CD8-positive, alpha-beta memory T cell (primary cell): ENCODE data around the gene PAQR5. TPM values are rescaled to one million over a fixed set of nuclear protein-coding genes. Genes with fewer than 3 reads are reported as not detected.

Source experiments
- CTCF ChIA-PET: fragments of 350-600 bp; sonication (Branson Sonifier 250); formaldehyde crosslinking; loops from one replicate; lab custom pipeline; 2021; ENCODE audit warnings: antibody characterized with exemption; lab: Charles Lee
- POLR2A ChIA-PET: fragments of 350-600 bp; sonication (Branson Sonifier 250); formaldehyde crosslinking; loops from one replicate; lab custom pipeline; 2021; ENCODE audit warnings: antibody characterized with exemption; lab: Charles Lee
- DNase-seq, 5 donors: peaks; one replicate each; pipeline versions ENCODE4 v3.0.0 to v3.0.0-alpha.2; 2020 to 2022; ENCODE audit warnings: mixed read lengths in 1 of 5
- H3K27ac ChIP-seq: one replicate; pipeline ENCODE4 v1.7.0; 2013; ENCODE audit warnings: low read depth, mild to moderate bottlenecking, low read length, moderate library complexity
- H3K27me3 ChIP-seq: 2 replicates; pipeline ENCODE4 v1.7.0; 2013; ENCODE audit warnings: low read length, mild to moderate bottlenecking; ENCODE audit not compliant: insufficient read depth, poor library complexity, severe bottlenecking
- H3K36me3 ChIP-seq: 2 replicates; pipeline ENCODE4 v1.7.0; 2013; ENCODE audit warnings: mild to moderate bottlenecking, low read length, moderate library complexity; ENCODE audit not compliant: insufficient read depth
- H3K4me1 ChIP-seq: 2 replicates; pipeline ENCODE4 v1.7.0; 2013; ENCODE audit warnings: mild to moderate bottlenecking, low read length, moderate library complexity; ENCODE audit not compliant: insufficient read depth
- H3K4me3 ChIP-seq: 2 replicates; pipeline ENCODE4 v1.7.0; 2013; ENCODE audit warnings: mild to moderate bottlenecking, low read length
- H3K9me3 ChIP-seq: 2 replicates; pipeline ENCODE4 v1.7.0; 2013; ENCODE audit warnings: mild to moderate bottlenecking, low read length
- H3K27ac Mint-ChIP-seq, 8 donors: one replicate each; pipeline ENCODE4 v1.8.0; 2020 to 2021; ENCODE audit warnings: mixed read lengths in 8 of 8, mild to moderate bottlenecking in 6 of 8, inconsistent platforms in 3 of 8, moderate library complexity in 3 of 8
- H3K27me3 Mint-ChIP-seq, 2 donors: one replicate each; pipeline ENCODE4 v1.8.0; 2020 to 2021; ENCODE audit warnings: mixed read lengths in 2 of 2, mild to moderate bottlenecking in 1 of 2, moderate library complexity in 1 of 2
- H3K36me3 Mint-ChIP-seq, 3 donors: one replicate each; pipeline ENCODE4 v1.8.0; 2020 to 2021; ENCODE audit warnings: mixed read lengths in 3 of 3, inconsistent platforms in 1 of 3, mild to moderate bottlenecking in 1 of 3
- H3K4me1 Mint-ChIP-seq, 3 donors: one replicate each; pipeline ENCODE4 v1.8.0; 2020 to 2021; ENCODE audit warnings: mixed read lengths in 3 of 3, inconsistent platforms in 1 of 3, mild to moderate bottlenecking in 1 of 3
- H3K4me3 Mint-ChIP-seq, 7 donors: one replicate each; pipeline ENCODE4 v1.8.0; 2020 to 2021; ENCODE audit warnings: mixed read lengths in 7 of 7, mild to moderate bottlenecking in 6 of 7, moderate library complexity in 4 of 7, inconsistent platforms in 2 of 7
- H3K9me3 Mint-ChIP-seq, 5 donors: one replicate each; pipeline ENCODE4 v1.8.0; 2020 to 2022; ENCODE audit warnings: mixed read lengths in 5 of 5, mild to moderate bottlenecking in 3 of 5, moderate library complexity in 2 of 5, inconsistent platforms in 1 of 5
- polyA plus RNA-seq: library from polyadenylated mRNA; unstranded; fragments of 300-500 nt; fragmentation: Illumina TruSeq; gene quantifications from one replicate; pipeline ENCODE4 v1.2.3, GENCODE V29; 2021
- total RNA-seq, 2 experiments: library from RNA; stranded (reverse); gene quantifications; one replicate each; pipeline ENCODE4 v1.2.3, GENCODE V29; 2021

PAQR5 gene, protein sequence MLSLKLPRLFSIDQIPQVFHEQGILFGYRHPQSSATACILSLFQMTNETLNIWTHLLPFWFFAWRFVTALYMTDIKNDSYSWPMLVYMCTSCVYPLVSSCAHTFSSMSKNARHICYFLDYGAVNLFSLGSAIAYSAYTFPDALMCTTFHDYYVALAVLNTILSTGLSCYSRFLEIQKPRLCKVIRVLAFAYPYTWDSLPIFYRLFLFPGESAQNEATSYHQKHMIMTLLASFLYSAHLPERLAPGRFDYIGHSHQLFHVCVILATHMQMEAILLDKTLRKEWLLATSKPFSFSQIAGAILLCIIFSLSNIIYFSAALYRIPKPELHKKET
- total RNA-seq = not detected
- polyA plus RNA-seq = not detected

- CTCF ChIA-PET = no interaction called here
- peak within 1 kb of the TSS in 6 of 7 donors; percentile 32 to 77 (median 48) for H3K4me3 Mint-ChIP-seq
- POLR2A ChIA-PET = no interaction called here
- H3K27me3 Mint-ChIP-seq = peaks cover 48 to 53% of the 10 kb centered on the region in 2 donors
- peaks cover 3 to 4% (median 4%) of the 10 kb centered on the region in 3 donors for H3K4me1 Mint-ChIP-seq
- Histone ChIP-seq H3K4me1 (no peaks in the 10 kb centered on the region), H3K9me3 (no peaks in the 10 kb centered on the region), H3K4me3 (no peak within 1 kb of the TSS), H3K36me3 (no peaks in the 10 kb centered on the region), H3K27me3 (peaks cover 28% of the 10 kb centered on the region), H3K27ac (no peak within 1 kb of the TSS)
- DNase-seq = no peak
- H3K27ac Mint-ChIP-seq = no peak within 1 kb of the TSS
- peaks cover 0 to 2% (median 0%) of the 10 kb centered on the region in 5 donors for H3K9me3 Mint-ChIP-seq
- H3K36me3 Mint-ChIP-seq = no peaks in the 10 kb centered on the region
Observed at GRCh38 chr15:69298697-69299441, at the start of gene PAQR5. Gene PAQR5 (plus strand): TSS chr15:69298912. CDS start chr15:69360081, 61,169 bp downstream.

- no peak overlapping the region for H3K4me3 ChIP-seq
- H3K4me1 ChIP-seq = no peaks in the 10 kb centered on the region
- no peaks in the 10 kb centered on the region for H3K27me3 ChIP-seq
- Mint-ChIP-seq H3K4me1 (no peaks in the 10 kb centered on the region), H3K27ac (no peak overlapping the region), H3K9me3 (peaks cover 0 to 2% (median 0%) of the 10 kb centered on the region in 5 donors), H3K4me3 (no peak overlapping the region), H3K27me3 (no peaks in the 10 kb centered on the region), H3K36me3 (peaks cover 0 to 3% (median 2%) of the 10 kb centered on the region in 3 donors)
- CTCF ChIA-PET = no interaction called here
- no peak for DNase-seq
- H3K9me3 ChIP-seq = no peaks in the 10 kb centered on the region
- no peaks in the 10 kb centered on the region for H3K36me3 ChIP-seq
- POLR2A ChIA-PET = no interaction called here
- H3K27ac ChIP-seq = no peak overlapping the region
Observed at GRCh38 chr15:69253156-69253555, 45.6 kb upstream of the PAQR5 start.

DNA sequence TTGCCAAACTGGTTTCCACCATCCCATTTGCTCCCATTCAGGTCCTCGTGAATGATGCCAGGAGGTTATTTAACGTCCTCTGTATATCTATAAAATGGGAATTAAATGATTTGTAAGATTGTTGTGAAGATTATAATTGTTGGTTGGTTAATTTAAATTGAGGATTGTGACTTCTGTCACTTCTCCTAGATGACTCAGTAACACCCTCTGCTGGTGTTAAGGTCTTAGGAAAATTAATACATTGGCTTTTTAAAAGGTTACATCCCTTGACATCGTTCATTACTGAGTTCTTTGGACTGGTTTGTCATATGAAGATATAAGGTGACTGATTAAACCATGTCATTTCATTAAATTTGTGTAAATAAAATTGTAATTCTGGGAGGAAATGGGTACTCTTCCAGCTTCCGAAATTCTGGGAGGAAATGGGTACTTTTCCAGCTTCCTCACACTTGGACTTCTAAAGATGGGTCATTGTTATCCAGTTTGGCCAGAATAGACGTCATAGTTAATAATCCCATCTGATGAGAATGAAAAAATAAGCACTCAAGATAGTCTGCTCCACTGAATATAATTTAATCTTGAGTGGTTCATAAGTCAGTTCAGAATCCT, 33.3 kb upstream of the PAQR5 start:
- Histone ChIP-seq H3K27ac (no peak overlapping the region), H3K9me3 (no peaks in the 10 kb centered on the region), H3K4me3 (no peak overlapping the region), H3K4me1 (no peaks in the 10 kb centered on the region), H3K36me3 (no peaks in the 10 kb centered on the region), H3K27me3 (no peaks in the 10 kb centered on the region)
- Mint-ChIP-seq H3K27me3 (no peaks in the 10 kb centered on the region), H3K9me3 (no peaks in the 10 kb centered on the region), H3K4me1 (no peaks in the 10 kb centered on the region), H3K4me3 (no peak overlapping the region), H3K36me3 (peaks cover 0 to 12% (median 10%) of the 10 kb centered on the region in 3 donors), H3K27ac (no peak overlapping the region)
- DNase-seq = peak in 1 of 5 donors; percentile 6
- ChIA-PET POLR2A (no interaction called here), CTCF (no interaction called here)

- no peak for DNase-seq
- no peak overlapping the region for H3K4me3 Mint-ChIP-seq
- H3K36me3 Mint-ChIP-seq = peaks cover 0 to 6% (median 3%) of the 10 kb centered on the region in 3 donors
- CTCF ChIA-PET = no interaction called here
- Histone ChIP-seq H3K4me3 (no peak overlapping the region), H3K27me3 (peaks cover 3% of the 10 kb centered on the region), H3K27ac (no peak overlapping the region), H3K9me3 (no peaks in the 10 kb centered on the region), H3K36me3 (no peaks in the 10 kb centered on the region), H3K4me1 (no peaks in the 10 kb centered on the region)
- no peaks in the 10 kb centered on the region for H3K9me3 Mint-ChIP-seq
- no peaks in the 10 kb centered on the region for H3K4me1 Mint-ChIP-seq
- POLR2A ChIA-PET = no interaction called here
- H3K27ac Mint-ChIP-seq = no peak overlapping the region
- H3K27me3 Mint-ChIP-seq = peaks cover 0 to 2% of the 10 kb centered on the region in 2 donors
Observed at GRCh38 chr15:69271217-69271616, 27.5 kb upstream of the PAQR5 start.

- peaks cover 3% of the 10 kb centered on the region for H3K27me3 ChIP-seq
- H3K4me1 ChIP-seq = no peaks in the 10 kb centered on the region
- H3K36me3 ChIP-seq = no peaks in the 10 kb centered on the region
- ChIA-PET CTCF (no interaction called here), POLR2A (no interaction called here)
- Mint-ChIP-seq H3K27ac (no peak overlapping the region), H3K9me3 (no peaks in the 10 kb centered on the region), H3K4me3 (no peak overlapping the region), H3K27me3 (peaks cover 0 to 3% of the 10 kb centered on the region in 2 donors), H3K4me1 (no peaks in the 10 kb centered on the region), H3K36me3 (peaks cover 0 to 6% (median 3%) of the 10 kb centered on the region in 3 donors)
- no peak for DNase-seq
- no peaks in the 10 kb centered on the region for H3K9me3 ChIP-seq
- no peak overlapping the region for H3K27ac ChIP-seq
- no peak overlapping the region for H3K4me3 ChIP-seq
Observed at GRCh38 chr15:69272139-69272538, 26.6 kb upstream of the PAQR5 start.

GRCh38 chr15:69272891-69273290, 25.8 kb upstream of the PAQR5 start:
- DNase-seq = no peak
- H3K27ac ChIP-seq = no peak overlapping the region
- Mint-ChIP-seq H3K4me1 (no peaks in the 10 kb centered on the region), H3K27ac (no peak overlapping the region), H3K36me3 (peaks cover 0 to 6% (median 3%) of the 10 kb centered on the region in 3 donors), H3K9me3 (no peaks in the 10 kb centered on the region), H3K4me3 (no peak overlapping the region), H3K27me3 (peaks cover 0 to 3% of the 10 kb centered on the region in 2 donors)
- H3K36me3 ChIP-seq = no peaks in the 10 kb centered on the region
- ChIA-PET CTCF (no interaction called here), POLR2A (no interaction called here)
- no peaks in the 10 kb centered on the region for H3K9me3 ChIP-seq
- peaks cover 3% of the 10 kb centered on the region for H3K27me3 ChIP-seq
- H3K4me1 ChIP-seq = no peaks in the 10 kb centered on the region
- H3K4me3 ChIP-seq = no peak overlapping the region

DNA sequence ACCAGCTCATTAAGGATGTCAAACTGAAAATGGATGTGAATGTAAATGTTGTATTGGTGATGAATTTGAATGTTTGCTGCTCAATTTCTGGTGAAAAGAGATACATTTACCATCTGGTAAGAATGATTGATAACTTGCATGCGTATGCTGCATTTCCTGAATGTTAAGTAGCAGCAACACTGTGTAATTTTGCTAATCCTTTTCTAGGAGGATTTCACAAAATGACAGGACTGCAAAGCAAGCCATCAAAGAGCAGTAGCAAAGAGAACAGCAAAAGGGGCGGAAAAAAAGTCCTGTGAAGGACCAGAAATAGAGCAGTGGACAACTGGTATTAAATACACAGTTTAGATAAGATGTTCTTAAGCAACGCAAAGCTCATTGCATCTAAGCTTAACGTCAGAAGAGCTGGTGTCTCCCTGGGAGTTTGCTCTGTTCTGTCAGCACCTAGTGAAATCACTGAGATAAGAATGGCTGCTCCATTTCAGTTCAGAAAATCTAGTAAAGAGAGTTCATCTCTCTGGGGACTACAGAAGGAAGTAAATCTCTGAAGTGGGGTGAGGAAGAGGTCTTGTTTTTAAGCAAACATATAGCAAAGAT, 23.5 kb upstream of the PAQR5 start:
- no peaks in the 10 kb centered on the region for H3K4me1 Mint-ChIP-seq
- H3K27me3 Mint-ChIP-seq = peaks cover 0 to 3% of the 10 kb centered on the region in 2 donors
- H3K36me3 ChIP-seq = no peaks in the 10 kb centered on the region
- H3K27ac Mint-ChIP-seq = no peak overlapping the region
- H3K9me3 ChIP-seq = no peaks in the 10 kb centered on the region
- no peaks in the 10 kb centered on the region for H3K4me1 ChIP-seq
- no peak for DNase-seq
- H3K27ac ChIP-seq = no peak overlapping the region
- ChIA-PET POLR2A (no interaction called here), CTCF (no interaction called here)
- H3K9me3 Mint-ChIP-seq = no peaks in the 10 kb centered on the region
- H3K27me3 ChIP-seq = peaks cover 3% of the 10 kb centered on the region
- H3K4me3 ChIP-seq = no peak overlapping the region
- no peak overlapping the region for H3K4me3 Mint-ChIP-seq
- peaks cover 0 to 1% (median 0%) of the 10 kb centered on the region in 3 donors for H3K36me3 Mint-ChIP-seq
